IPS DF 4.7 (cell line): ENCODE measurements around the gene TFB1M.

Source experiments
- DNase-seq: peaks from one replicate; pipeline ENCODE4 v3.0.0-alpha.2; 2013; ENCODE audit warnings: low spot score; ENCODE audit errors: extremely low read depth

TFB1M gene

DNA sequence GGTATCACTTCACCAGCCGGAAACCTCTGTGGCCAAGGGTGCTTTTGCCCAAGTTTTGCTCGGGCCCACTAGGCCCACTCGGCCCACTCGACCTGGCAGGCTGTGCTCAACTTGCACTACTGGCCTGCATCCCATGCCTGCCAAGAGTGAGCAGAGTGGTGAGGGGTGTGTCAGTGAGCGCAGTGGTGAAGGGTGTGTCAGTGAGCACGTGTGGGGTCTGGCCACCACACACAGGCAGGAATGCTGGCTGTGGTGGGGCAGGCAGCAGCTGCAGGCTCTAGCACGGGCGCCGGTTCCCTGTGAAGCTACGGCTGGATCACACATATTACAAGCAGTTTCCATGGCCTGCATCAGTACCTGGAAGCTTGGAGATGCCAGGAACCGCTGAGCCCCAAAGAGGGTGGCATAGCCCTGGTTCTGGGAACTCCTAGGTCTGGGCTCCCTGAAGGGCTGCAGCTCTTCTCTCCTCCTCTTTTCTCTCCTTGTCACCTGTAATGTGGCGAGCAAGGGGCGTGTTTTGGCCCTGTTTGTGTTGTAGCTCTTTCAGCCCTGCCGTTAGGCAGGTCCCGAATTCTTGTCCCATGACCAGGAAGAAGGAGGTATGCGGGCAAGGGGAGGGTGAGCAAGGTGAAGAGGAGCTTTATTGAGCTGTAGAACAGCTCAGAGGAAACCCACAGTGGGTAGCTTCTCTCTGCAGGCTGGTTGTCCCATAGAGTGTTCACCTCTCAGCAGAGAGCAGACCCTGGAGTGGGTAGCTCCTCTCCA is 101.5 kb downstream of the TFB1M start:
- no peak for DNase-seq

DNA sequence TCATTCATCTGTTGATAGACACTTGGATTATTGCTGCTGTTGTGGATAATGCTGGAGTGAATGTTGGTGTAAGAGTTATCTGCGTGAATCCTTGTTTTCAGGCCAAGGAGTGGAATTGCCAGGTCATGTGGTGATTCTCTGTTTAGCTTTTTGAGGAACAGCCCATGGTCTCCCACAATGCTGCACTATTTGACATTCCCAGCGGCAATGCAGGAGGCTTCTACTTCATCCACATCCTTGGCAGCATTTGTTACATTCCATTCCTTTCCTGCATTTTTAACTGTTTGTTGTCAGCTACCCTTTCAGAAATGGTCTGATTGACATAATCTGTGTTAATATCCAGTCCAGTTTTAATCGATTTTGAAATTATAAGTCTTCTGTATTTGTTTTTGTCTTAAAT is 102.2 kb downstream of the TFB1M start:
- no peak for DNase-seq

DNA sequence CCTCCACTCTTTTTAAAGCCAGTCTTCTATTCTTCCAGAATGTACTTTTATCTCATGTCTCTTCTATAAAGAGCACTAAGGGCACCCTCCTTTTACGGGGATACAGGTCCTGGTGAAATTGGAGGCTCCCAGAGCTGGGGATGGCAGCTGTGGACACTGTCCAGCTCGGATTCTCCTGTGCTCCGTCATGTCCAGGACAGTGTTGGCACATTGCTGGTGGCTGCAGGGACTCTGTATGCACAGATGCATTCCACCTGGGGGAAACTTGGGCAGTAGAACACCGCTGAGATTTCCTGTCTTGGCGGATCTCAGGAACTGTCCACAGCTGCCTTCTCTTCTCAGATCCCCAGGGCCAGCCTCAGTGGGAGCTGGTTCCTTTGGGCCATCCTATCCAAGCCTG is 107.1 kb downstream of the TFB1M start:
- DNase-seq, result no peak
